Esophagus mucosa (tissue), 1 donor: Measurements from ENCODE around the gene CMTM2. TPM values are rescaled to one million over a fixed set of nuclear protein-coding genes. Genes with fewer than 3 reads are reported as not detected.

ENCODE experiments used
- ATAC-seq: fragments of 200-7000 bp; cut with Tn5 transposase; one replicate; pipeline ENCODE4 v1.9.1; 2020
- total RNA-seq: library from RNA; stranded (reverse); gene quantifications from one replicate; pipeline ENCODE4 v1.2.4, GENCODE V29; 2023
- donor health status: DM: yes; HTN: yes; CAD: no.

The CMTM2 gene
- total RNA-seq, result not detected

GRCh38 chr16:66578651-66579531 lies at the start of gene CMTM2:
TSS of gene CMTM2 (plus strand) at chr16:66579463. CDS start at chr16:66579608, 145 bp downstream.
- peak; percentile 11 for ATAC-seq

GRCh38 chr16:66529475-66529874 lies 49.8 kb upstream of the CMTM2 start:
- no peak for ATAC-seq

GRCh38 chr16:66534376-66534799 lies 44.9 kb upstream of the CMTM2 start:
- ATAC-seq, result no peak

- no peak for ATAC-seq
Observed at GRCh38 chr16:66536525-66536924, 42.7 kb upstream of the CMTM2 start.

- ATAC-seq, result no peak
Observed at GRCh38 chr16:66537236-66537635, 42.0 kb upstream of the CMTM2 start.

GRCh38 chr16:66538910-66539309 lies 40.4 kb upstream of the CMTM2 start:
- ATAC-seq, result no peak

- ATAC-seq, result peak; percentile 19
Observed at GRCh38 chr16:66539623-66540469, 39.4 kb upstream of the CMTM2 start.

- ATAC-seq, result no peak
Observed at GRCh38 chr16:66541388-66542355, 37.6 kb upstream of the CMTM2 start.

GRCh38 chr16:66542396-66542795 lies 36.9 kb upstream of the CMTM2 start:
- ATAC-seq, result no peak

GRCh38 chr16:66543541-66543940 lies 35.7 kb upstream of the CMTM2 start:
- no peak for ATAC-seq

GRCh38 chr16:66544016-66544757 lies 35.1 kb upstream of the CMTM2 start:
- ATAC-seq, result no peak

- no peak for ATAC-seq
Observed at GRCh38 chr16:66547101-66547989, 31.9 kb upstream of the CMTM2 start.

- no peak for ATAC-seq
Observed at GRCh38 chr16:66548068-66548467, 31.2 kb upstream of the CMTM2 start.

GRCh38 chr16:66548868-66549267 lies 30.4 kb upstream of the CMTM2 start:
- no peak for ATAC-seq

GRCh38 chr16:66549284-66550131 lies 29.8 kb upstream of the CMTM2 start, which contains the start of gene TK2:
TSS of gene TK2 (minus strand) at chr16:66550122. CDS start at chr16:66550061, 61 bp downstream.
- ATAC-seq, result peak; percentile 46

GRCh38 chr16:66551348-66551759 lies 27.9 kb upstream of the CMTM2 start:
- peak; percentile 31 for ATAC-seq

- no peak for ATAC-seq
Observed at GRCh38 chr16:66551788-66552285, 27.4 kb upstream of the CMTM2 start.

- peak; percentile 85 for ATAC-seq
Observed at GRCh38 chr16:66552286-66553177, 26.7 kb upstream of the CMTM2 start, which contains the start of gene CKLF. TSS of gene CKLF (plus strand) at chr16:66552576. CDS start at chr16:66552716, 140 bp downstream.
